HL-60 (cell line): ENCODE measurements around the gene NRXN3.

Experiments used
- DNase-seq, 2 experiments: peaks; one replicate each; pipeline ENCODE4 v3.0.0-alpha.2; 2010 to 2020; ENCODE audit warnings: low read depth in 1 of 2, low spot score in 1 of 2
- H3K27ac ChIP-seq: fragments of 250-450 bp; sonication (Bioruptor Pico); replicated peaks from 2 replicates; pipeline ENCODE4 v1.5.1; 2020; ENCODE audit warnings: mild to moderate bottlenecking, moderate library complexity
- H3K27me3 ChIP-seq: fragments of 250-450 bp; sonication (Bioruptor Pico); 2 replicates; pipeline ENCODE4 v1.5.1; 2021; ENCODE audit warnings: mild to moderate bottlenecking, moderate library complexity; ENCODE audit not compliant: insufficient read depth, poor library complexity, severe bottlenecking
- H3K4me3 ChIP-seq: replicated peaks from 2 replicates; pipeline ENCODE4 v1.5.1; 2011; ENCODE audit warnings: mild to moderate bottlenecking, control low read depth, low read length; ENCODE audit not compliant: insufficient read depth
- CTCF ChIP-seq: IDR thresholded peaks from one replicate; pipeline ENCODE4 v1.5.1; 2011; ENCODE audit warnings: low read length, control low read depth, inconsistent platforms; ENCODE audit not compliant: insufficient read depth
- GABPA ChIP-seq: IDR thresholded peaks from 2 replicates; pipeline ENCODE4 v1.6.1; 2012; ENCODE audit warnings: low read depth
- POLR2AphosphoS5 ChIP-seq: IDR thresholded peaks from 2 replicates; pipeline ENCODE4 v1.6.1; 2012; ENCODE audit warnings: low read depth
- REST ChIP-seq: IDR thresholded peaks from 2 replicates; pipeline ENCODE4 v1.6.1; 2012; ENCODE audit warnings: low read depth; ENCODE audit not compliant: insufficient replicate concordance
- SPI1 ChIP-seq: IDR thresholded peaks from 2 replicates; pipeline ENCODE4 v1.6.1; 2012; ENCODE audit warnings: low read depth, mild to moderate bottlenecking, borderline replicate concordance

Gene NRXN3

GRCh38 chr14:78282437-78282836 is 112.3 kb downstream of the NRXN3 start:
- TF ChIP-seq SPI1 (no peak), POLR2AphosphoS5 (no peak), CTCF (no peak), GABPA (no peak), REST (no peak)
- DNase-seq, result no peak
- no peak overlapping the region for H3K4me3 ChIP-seq
- no peaks in the 10 kb centered on the region for H3K27me3 ChIP-seq
- no peak overlapping the region for H3K27ac ChIP-seq

- Histone ChIP-seq H3K27me3 (no peaks in the 10 kb centered on the region), H3K27ac (no peak overlapping the region), H3K4me3 (no peak overlapping the region)
- no peak for DNase-seq
- TF ChIP-seq CTCF (no peak), POLR2AphosphoS5 (no peak), GABPA (no peak)
These were observed 116.0 kb downstream of the NRXN3 start for GRCh38 chr14:78286210-78286609.

- Histone ChIP-seq H3K27me3 (no peaks in the 10 kb centered on the region), H3K27ac (no peak overlapping the region), H3K4me3 (no peak overlapping the region)
- DNase-seq, result no peak
- TF ChIP-seq POLR2AphosphoS5, result no peak
- TF ChIP-seq REST, result no peak
- no peak for TF ChIP-seq GABPA
- TF ChIP-seq SPI1, result no peak
- TF ChIP-seq CTCF, result no peak
These were observed 121.8 kb downstream of the NRXN3 start for GRCh38 chr14:78292003-78292402.

- H3K27ac ChIP-seq, result no peak overlapping the region
- no peak for TF ChIP-seq SPI1
- no peak for TF ChIP-seq CTCF
- TF ChIP-seq REST, result no peak
- no peak for TF ChIP-seq POLR2AphosphoS5
- no peak for TF ChIP-seq GABPA
- no peak overlapping the region for H3K4me3 ChIP-seq
- H3K27me3 ChIP-seq, result no peaks in the 10 kb centered on the region
- no peak for DNase-seq
These were observed 127.7 kb downstream of the NRXN3 start for GRCh38 chr14:78297858-78298257.
